ENCODE measurements around the gene RWDD4. TPM values are rescaled to one million over a fixed set of nuclear protein-coding genes. Genes with fewer than 3 reads are reported as not detected.

The RWDD4 gene
- total RNA-seq, 4 donors from 2014 or later, result 16.3 to 19.7 (median 18.1) TPM

- ATAC-seq (ENCODE audit: low FRiP score), result no peak
- no peak for DNase-seq (ENCODE audit: low spot score)
- TF ChIP-seq, protein P1, sequence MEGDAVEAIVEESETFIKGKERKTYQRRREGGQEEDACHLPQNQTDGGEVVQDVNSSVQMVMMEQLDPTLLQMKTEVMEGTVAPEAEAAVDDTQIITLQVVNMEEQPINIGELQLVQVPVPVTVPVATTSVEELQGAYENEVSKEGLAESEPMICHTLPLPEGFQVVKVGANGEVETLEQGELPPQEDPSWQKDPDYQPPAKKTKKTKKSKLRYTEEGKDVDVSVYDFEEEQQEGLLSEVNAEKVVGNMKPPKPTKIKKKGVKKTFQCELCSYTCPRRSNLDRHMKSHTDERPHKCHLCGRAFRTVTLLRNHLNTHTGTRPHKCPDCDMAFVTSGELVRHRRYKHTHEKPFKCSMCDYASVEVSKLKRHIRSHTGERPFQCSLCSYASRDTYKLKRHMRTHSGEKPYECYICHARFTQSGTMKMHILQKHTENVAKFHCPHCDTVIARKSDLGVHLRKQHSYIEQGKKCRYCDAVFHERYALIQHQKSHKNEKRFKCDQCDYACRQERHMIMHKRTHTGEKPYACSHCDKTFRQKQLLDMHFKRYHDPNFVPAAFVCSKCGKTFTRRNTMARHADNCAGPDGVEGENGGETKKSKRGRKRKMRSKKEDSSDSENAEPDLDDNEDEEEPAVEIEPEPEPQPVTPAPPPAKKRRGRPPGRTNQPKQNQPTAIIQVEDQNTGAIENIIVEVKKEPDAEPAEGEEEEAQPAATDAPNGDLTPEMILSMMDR (IDR thresholded peaks at IDR 0.05), result no peak
These were observed 40.3 kb downstream of the RWDD4 start for GRCh38 chr4:183618681-183619080.

- DNase-seq (ENCODE audit: low spot score) (no peak), ATAC-seq (ENCODE audit: low FRiP score) (no peak)
These were observed 41.9 kb downstream of the RWDD4 start for GRCh38 chr4:183617075-183617474.

DNA sequence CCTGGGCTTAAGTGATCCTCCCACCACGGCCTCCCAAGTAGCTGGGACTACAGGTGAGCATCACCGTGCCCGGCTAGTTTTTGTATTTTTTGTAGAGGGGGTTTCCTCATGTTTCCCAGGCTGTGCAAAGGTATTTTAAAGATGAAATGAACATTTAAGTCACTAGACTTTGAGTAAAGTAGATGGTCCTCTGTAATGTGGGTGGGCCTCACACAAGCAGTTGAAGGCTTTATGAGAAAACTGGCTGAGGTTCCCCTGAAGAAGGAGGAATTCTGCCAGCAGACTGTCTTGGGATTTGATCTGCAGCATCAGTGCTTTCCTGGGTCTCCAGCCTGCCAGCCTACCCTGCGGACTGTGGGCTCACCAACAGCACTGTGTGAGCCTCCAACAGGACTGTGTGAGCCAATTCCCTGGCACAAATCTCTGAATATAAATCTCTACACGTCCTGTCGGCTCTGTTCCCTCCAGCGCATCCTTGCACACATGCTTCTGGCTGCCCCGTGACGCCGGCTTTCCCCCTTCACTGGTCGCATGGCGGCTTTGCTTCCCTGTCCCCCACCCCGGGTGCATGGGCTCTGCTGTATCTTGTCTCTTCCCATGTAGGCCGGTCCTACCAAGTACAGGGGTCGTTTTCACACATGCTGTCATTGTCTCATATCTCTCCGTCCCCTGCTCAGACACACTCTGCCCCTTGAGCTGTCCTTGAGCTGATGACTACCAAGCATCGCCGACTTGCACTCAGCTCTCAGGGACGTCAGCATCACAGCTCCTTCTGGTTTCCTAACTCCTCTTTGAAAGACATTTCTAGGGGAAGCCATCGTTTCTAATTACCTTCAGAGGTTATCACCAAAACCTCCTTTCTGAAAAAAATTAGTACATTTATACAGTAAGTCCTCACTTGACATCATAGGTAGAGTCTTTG is 46.4 kb downstream of the RWDD4 start:
- ATAC-seq (ENCODE audit: low FRiP score) (no peak), DNase-seq (ENCODE audit: low spot score) (no peak)
- TF ChIP-seq, protein P1 (IDR thresholded peaks at IDR 0.05), result no peak

More at GRCh38 chr4:183617075-183617474, 41.9 kb downstream of the RWDD4 start:
- TF ChIP-seq, protein P1 (IDR thresholded peaks at IDR 0.05), result no peak

DNA sequence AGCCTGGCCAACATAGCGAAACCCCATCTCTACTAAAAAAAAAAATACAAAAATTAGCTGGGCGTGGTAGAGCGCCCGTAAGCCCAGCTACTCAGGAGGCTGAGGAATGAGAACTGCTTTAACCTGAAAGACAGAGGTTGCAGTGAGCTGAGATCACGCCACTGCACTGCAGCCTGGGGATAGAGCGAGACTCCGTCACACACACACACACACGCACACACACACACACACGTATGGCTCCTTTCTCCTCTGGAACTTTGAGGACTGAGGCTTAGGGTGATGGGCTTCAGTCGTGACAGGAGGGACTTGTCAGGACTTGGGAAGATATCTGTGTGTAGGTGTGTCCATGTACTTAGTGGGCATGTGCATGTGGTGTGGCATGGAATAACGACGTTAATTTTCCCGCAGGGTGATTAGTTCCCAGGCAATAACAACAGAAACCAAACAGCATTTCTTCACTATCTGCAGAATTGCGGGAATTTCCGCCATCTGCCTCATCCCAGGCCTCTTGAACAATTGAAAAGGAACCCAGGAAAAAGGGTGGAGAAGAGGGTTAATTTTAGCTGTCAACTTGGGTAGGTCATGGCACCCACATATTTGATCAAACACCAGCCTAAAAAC is 47.7 kb downstream of the RWDD4 start:
- ATAC-seq (ENCODE audit: low FRiP score) (no peak), DNase-seq (ENCODE audit: low spot score) (no peak)
- TF ChIP-seq, protein P1 (IDR thresholded peaks at IDR 0.05), result no peak

DNA sequence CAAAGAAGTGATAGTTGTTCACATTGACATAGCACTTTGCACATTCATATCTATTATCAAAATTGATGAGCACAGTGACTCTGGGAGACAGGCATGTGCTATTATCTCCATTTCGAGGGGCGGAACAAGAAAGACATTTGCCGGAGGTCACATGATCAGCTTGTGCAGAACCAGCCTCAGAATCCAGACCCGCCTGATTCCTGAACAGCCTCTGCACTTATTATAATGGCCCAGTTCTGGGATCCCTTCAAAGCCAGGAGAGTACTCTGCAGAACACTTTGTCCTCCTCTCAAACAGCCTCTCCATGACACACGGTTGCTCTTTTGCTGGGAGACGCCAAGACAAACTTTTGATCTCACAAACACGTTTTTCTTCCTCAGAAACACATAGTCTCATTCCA is 48.4 kb downstream of the RWDD4 start:
- TF ChIP-seq, protein P1 (IDR thresholded peaks at IDR 0.05), result no peak
- DNase-seq (ENCODE audit: low spot score), result no peak
- ATAC-seq (ENCODE audit: low FRiP score), result peak; percentile 14

DNA sequence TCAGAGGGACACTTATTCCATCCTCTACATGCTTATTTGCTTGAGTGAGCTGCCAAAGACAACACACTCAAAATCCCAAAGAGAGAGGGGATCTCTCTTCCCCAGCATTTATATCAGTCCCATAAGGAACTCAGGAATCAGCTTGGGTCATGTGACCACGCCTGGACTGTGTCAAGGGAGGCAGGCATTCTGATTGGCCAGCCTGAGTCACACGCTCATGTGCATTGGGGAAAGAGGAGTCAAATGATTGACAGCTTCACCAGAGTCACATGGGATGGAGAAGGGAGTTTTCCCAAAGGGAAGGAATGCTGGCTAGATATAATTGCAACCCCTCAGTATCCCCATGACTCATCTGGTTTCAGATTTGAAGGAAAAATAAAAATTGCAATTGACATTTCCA is 49.0 kb downstream of the RWDD4 start:
- TF ChIP-seq, protein P1 (IDR thresholded peaks at IDR 0.05), result no peak
- DNase-seq (ENCODE audit: low spot score), result no peak
- peak; percentile 56 for ATAC-seq (ENCODE audit: low FRiP score)
